ENCODE results near the gene PLCB2. TPM values are rescaled to one million over a fixed set of nuclear protein-coding genes. Genes with fewer than 3 reads are reported as not detected.

The PLCB2 gene
- total and polyA plus RNA-seq, 2 donors (not counting 1 experiment from before 2014, with no cell fraction given): 166 to 312 TPM

- H3K4me3 ChIP-seq (ENCODE audit: control extremely low read depth in 1 of 5, extremely low read depth in 1 of 5, insufficient read depth in 1 of 5, low read depth in 2 of 5, low read length in 4 of 5): no peak overlapping the region
- H3K9me3 ChIP-seq (ENCODE audit: control extremely low read depth in 1 of 3, control insufficient read depth in 2 of 3, insufficient read depth in 1 of 3, low read length in 2 of 3): no peaks in the 10 kb centered on the region
- no peak overlapping the region for H3K27ac Mint-ChIP-seq
- CTCF ChIA-PET: interaction anchor here (0.6 to 14.9 kb wide), 10 partner anchors 7 to 95 kb away, joined by 3 to 227 read pairs (median 4); partner anchors contain the start of genes ANKRD63, CCDC9B and INAFM2
- intact Hi-C loops (cut with micrococcal nuclease): no loop called here
- no peaks in the 10 kb centered on the region for H3K9me3 Mint-ChIP-seq (ENCODE audit: insufficient read depth)
- no peak overlapping the region for H3K27ac ChIP-seq (ENCODE audit: low read length in 2 of 2)
- H3K4me2 ChIP-seq (replicated peaks; ENCODE audit: low read depth, low read length, poor library complexity, severe bottlenecking): no peak overlapping the region
- no peak for TF ChIP-seq EZH2 (IDR thresholded peaks at IDR 0.05; ENCODE audit: borderline replicate concordance, insufficient read depth, low read depth, low read length, poor library complexity, severe bottlenecking)
- TF ChIP-seq, protein P1, sequence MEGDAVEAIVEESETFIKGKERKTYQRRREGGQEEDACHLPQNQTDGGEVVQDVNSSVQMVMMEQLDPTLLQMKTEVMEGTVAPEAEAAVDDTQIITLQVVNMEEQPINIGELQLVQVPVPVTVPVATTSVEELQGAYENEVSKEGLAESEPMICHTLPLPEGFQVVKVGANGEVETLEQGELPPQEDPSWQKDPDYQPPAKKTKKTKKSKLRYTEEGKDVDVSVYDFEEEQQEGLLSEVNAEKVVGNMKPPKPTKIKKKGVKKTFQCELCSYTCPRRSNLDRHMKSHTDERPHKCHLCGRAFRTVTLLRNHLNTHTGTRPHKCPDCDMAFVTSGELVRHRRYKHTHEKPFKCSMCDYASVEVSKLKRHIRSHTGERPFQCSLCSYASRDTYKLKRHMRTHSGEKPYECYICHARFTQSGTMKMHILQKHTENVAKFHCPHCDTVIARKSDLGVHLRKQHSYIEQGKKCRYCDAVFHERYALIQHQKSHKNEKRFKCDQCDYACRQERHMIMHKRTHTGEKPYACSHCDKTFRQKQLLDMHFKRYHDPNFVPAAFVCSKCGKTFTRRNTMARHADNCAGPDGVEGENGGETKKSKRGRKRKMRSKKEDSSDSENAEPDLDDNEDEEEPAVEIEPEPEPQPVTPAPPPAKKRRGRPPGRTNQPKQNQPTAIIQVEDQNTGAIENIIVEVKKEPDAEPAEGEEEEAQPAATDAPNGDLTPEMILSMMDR (IDR thresholded peaks at IDR 0.05): no peak
- H3K27me3 ChIP-seq (replicated peaks in 1 of 4; ENCODE audit: control extremely low read depth in 1 of 4, control insufficient read depth in 3 of 4, insufficient read depth in 4 of 4, low read length in 3 of 4): peaks cover 0 to 5% (median 4%) of the 10 kb centered on the region in 4 experiments
- WGBS (ENCODE audit: insufficient coverage): 26% methylated on average over 8 of the region's 10 CpGs
- H3K4me1 Mint-ChIP-seq: peaks cover 31% of the 10 kb centered on the region
- H3K79me2 ChIP-seq (ENCODE audit: control insufficient read depth, insufficient read depth, low read length): peaks cover 6% of the 10 kb centered on the region
- H3K9ac ChIP-seq (ENCODE audit: low read length): no peak overlapping the region
- ATAC-seq (ENCODE audit: low read depth) (no peak), DNase-seq (no peak)
- no peaks in the 10 kb centered on the region for H3K36me3 ChIP-seq (replicated peaks in 1 of 2; ENCODE audit: control extremely low read depth in 1 of 2, control insufficient read depth in 1 of 2, extremely low read depth in 1 of 2, insufficient read depth in 2 of 2, low read length in 1 of 2)
- H2AFZ ChIP-seq (ENCODE audit: insufficient read depth, low read depth, low read length, poor library complexity, severe bottlenecking): no peak overlapping the region
- no peak overlapping the region for H3K4me3 Mint-ChIP-seq
- H3K27me3 Mint-ChIP-seq: peaks cover 8% of the 10 kb centered on the region
- POLR2A ChIA-PET: interaction anchor here (1.0 kb wide), 1 partner anchor 9 kb away, joined by 3 read pairs; the partner anchor contains the start of gene INAFM2
- H3K4me1 ChIP-seq (ENCODE audit: control insufficient read depth in 2 of 2, insufficient read depth in 2 of 2, low read length in 2 of 2): peaks cover 27 to 40% of the 10 kb centered on the region in 2 donors
- no peaks in the 10 kb centered on the region for H4K20me1 ChIP-seq (ENCODE audit: control insufficient read depth, insufficient read depth, low read length, poor library complexity, severe bottlenecking)
These were observed 6.0 kb upstream of the PLCB2 start for GRCh38 chr15:40313531-40314398.
